ENCODE results near the gene ZNF292. TPM values are rescaled to one million over a fixed set of nuclear protein-coding genes. Genes with fewer than 3 reads are reported as not detected.

The ZNF292 gene
- total and polyA plus RNA-seq, 8 donors: 4.2 to 28.5 (median 16.3) TPM

DNA sequence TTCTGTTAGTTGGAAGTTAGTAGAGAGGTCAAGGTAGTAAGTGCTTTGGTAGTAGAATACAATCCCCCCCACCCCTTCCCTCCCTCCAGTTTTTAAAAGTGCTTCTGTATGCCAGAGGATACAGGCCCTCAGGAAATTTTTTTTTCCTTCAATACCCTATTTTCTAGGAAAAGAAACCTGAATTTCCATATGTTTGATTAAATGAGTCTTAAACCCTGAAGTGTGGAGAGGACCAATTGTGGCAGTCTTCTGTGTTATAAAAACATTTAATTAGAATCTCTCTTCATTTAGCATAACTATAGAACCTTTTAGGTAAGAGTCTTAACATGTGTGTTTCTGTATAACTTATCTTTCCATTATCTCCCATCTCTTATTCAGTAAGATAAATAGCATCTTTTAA, 59.5 kb downstream of the ZNF292 start:
- FAIRE-seq (no peak), ATAC-seq (no peak), DNase-seq (no peak)
- intact Hi-C loops (cut with DNase I): no loop called here
- Histone ChIP-seq H3K27ac (peak overlapping the region in 1 of 4 donors; percentile 52), H3K4me3 (no peak overlapping the region), H3K27me3 (no peaks in the 10 kb centered on the region), H3K36me3 (peaks cover 0 to 19% (median 0%) of the 10 kb centered on the region in 3 donors), H3K4me1 (peaks cover 0 to 16% (median 8%) of the 10 kb centered on the region in 3 donors), H3K9me3 (no peaks in the 10 kb centered on the region)
- TF ChIP-seq, protein P1, sequence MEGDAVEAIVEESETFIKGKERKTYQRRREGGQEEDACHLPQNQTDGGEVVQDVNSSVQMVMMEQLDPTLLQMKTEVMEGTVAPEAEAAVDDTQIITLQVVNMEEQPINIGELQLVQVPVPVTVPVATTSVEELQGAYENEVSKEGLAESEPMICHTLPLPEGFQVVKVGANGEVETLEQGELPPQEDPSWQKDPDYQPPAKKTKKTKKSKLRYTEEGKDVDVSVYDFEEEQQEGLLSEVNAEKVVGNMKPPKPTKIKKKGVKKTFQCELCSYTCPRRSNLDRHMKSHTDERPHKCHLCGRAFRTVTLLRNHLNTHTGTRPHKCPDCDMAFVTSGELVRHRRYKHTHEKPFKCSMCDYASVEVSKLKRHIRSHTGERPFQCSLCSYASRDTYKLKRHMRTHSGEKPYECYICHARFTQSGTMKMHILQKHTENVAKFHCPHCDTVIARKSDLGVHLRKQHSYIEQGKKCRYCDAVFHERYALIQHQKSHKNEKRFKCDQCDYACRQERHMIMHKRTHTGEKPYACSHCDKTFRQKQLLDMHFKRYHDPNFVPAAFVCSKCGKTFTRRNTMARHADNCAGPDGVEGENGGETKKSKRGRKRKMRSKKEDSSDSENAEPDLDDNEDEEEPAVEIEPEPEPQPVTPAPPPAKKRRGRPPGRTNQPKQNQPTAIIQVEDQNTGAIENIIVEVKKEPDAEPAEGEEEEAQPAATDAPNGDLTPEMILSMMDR (IDR thresholded peaks at IDR 0.05): no peak

DNA sequence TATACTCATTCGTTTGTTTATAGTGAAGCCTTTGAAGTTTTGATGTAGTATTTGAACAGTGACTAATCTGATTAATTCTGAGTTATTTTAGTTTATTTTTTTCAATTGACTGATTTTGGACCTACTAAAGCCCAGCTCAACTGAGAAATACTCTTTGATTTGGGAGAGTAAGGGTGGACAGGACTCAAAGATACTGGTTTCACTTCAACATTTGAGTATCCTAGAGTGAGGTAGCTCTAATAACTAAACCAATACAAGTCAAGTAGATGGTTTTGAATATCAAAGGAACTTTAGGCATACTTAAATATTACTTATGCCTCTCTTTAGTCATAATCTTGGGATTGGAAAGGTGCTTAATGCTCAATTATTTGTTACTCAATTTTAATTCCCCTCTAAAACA, 65.6 kb downstream of the ZNF292 start:
- ATAC-seq: no peak
- no peak for FAIRE-seq
- H3K27ac ChIP-seq: no peak overlapping the region
- 62 to 79% methylated on average over 1 of the region's 1 CpG for WGBS, 2 donors
- DNase-seq: no peak
- no peaks in the 10 kb centered on the region for H3K9me3 ChIP-seq
- peaks cover 0 to 39% (median 0%) of the 10 kb centered on the region in 3 donors for H3K36me3 ChIP-seq
- TF ChIP-seq, protein P1 (IDR thresholded peaks at IDR 0.05): no peak
- intact Hi-C loops (cut with DNase I): no loop called here
- H3K4me1 ChIP-seq: no peaks in the 10 kb centered on the region
- no peak overlapping the region for H3K4me3 ChIP-seq
- H3K27me3 ChIP-seq: no peaks in the 10 kb centered on the region

DNA sequence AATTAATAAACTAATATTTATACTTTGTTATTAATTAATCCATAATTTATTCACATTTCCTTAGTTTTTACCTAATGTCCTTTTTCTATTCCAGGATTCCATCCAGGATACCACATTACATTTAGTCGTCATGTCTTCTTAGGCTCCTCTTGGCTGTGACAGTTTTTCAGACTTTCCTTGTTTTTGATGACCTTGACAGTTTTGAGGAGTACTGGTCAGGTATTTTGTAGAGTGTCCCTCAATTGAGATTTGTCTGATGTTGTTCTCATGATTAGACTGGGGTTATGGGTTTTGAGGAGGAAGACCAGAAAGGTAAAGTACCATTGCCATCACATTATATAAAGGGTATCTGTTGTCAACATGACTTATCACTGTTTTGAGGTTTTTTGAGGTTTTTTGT, 67.3 kb downstream of the ZNF292 start:
- intact Hi-C loops (cut with DNase I): no loop called here
- FAIRE-seq (no peak), DNase-seq (no peak), ATAC-seq (no peak)
- no peak overlapping the region for H3K27ac ChIP-seq
- no peaks in the 10 kb centered on the region for H3K4me1 ChIP-seq
- no peaks in the 10 kb centered on the region for H3K9me3 ChIP-seq
- WGBS, 2 donors: 94 to 100% methylated on average over 1 of the region's 1 CpG
- peaks cover 0 to 29% (median 0%) of the 10 kb centered on the region in 3 donors for H3K36me3 ChIP-seq
- TF ChIP-seq, protein P1 (IDR thresholded peaks at IDR 0.05): no peak
- H3K4me3 ChIP-seq: no peak overlapping the region
- no peaks in the 10 kb centered on the region for H3K27me3 ChIP-seq

DNA sequence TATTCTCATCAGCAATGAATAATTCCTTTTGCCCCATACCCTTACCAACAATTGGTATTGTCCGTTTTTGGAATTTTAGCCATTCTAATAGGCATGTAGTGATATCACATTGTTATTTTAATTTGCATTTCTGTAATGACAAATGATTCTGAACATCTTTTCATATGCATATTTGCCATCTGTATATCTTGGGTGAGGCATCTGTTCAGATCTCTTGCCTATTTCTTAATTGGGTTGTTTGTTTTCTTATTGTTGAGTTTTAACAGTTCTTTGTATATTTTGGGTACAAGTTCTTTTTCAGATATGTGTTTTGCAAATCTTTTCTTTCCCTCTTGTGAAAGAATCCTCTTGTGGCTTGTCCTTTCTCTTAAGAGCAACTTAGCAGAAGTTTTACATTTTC, 69.6 kb downstream of the ZNF292 start:
- ATAC-seq (no peak), FAIRE-seq (no peak), DNase-seq (no peak)
- Histone ChIP-seq H3K9me3 (no peaks in the 10 kb centered on the region), H3K4me3 (no peak overlapping the region), H3K27ac (no peak overlapping the region), H3K4me1 (no peaks in the 10 kb centered on the region), H3K27me3 (no peaks in the 10 kb centered on the region), H3K36me3 (peaks cover 0 to 20% (median 0%) of the 10 kb centered on the region in 3 donors)
- intact Hi-C loops (cut with DNase I): no loop called here
- TF ChIP-seq, protein P1 (IDR thresholded peaks at IDR 0.05): no peak
- 93 to 96% methylated on average over 1 of the region's 1 CpG for WGBS, 2 donors

DNA sequence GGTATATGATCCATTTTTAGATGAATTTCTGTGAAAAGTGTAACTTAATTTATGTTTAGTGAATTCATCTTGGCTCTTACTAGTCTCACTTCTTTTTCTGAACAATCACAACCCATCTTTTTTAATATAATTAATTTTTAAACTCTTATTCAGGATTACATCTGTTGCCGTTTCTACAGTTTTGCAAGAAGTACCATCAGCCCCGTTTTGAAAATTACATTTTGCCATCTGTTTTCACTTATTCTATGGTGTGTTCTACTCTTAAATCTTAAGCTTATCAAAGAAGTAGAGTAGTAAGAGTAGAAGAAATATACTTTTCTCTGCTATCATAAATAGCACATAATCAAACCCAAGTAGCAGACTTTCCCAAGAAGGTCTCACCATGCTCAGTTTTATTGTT, 70.1 kb downstream of the ZNF292 start:
- Histone ChIP-seq H3K4me1 (no peaks in the 10 kb centered on the region), H3K36me3 (peaks cover 0 to 20% (median 0%) of the 10 kb centered on the region in 3 donors), H3K9me3 (no peaks in the 10 kb centered on the region), H3K27ac (no peak overlapping the region), H3K4me3 (no peak overlapping the region), H3K27me3 (no peaks in the 10 kb centered on the region)
- intact Hi-C loops (cut with DNase I): no loop called here
- FAIRE-seq (no peak), DNase-seq (no peak), ATAC-seq (no peak)
- TF ChIP-seq, protein P1 (IDR thresholded peaks at IDR 0.05): no peak
- 82 to 86% methylated on average over 2 of the region's 2 CpGs for WGBS, 2 donors
